Neural progenitor cell (in vitro differentiated cells): ENCODE results near the gene LDB2. TPM values are rescaled to one million over a fixed set of nuclear protein-coding genes. Genes with fewer than 3 reads are reported as not detected.

ENCODE experiments used
- DNase-seq: peaks from one replicate; pipeline ENCODE4 v3.0.0-alpha.2; 2016; ENCODE audit warnings: low spot score
- H2AFZ ChIP-seq: fragments of 200-600 bp; sonication (generic); replicated peaks from 2 replicates; pipeline ENCODE4 v1.6.1; 2016; ENCODE audit warnings: antibody characterized with exemption
- H3F3A ChIP-seq: fragments of 200-600 bp; sonication (generic); 2 replicates; pipeline ENCODE4 v1.6.1; 2016; ENCODE audit warnings: antibody characterized with exemption, low read depth
- H3K27ac ChIP-seq: fragments of 200-600 bp; sonication (generic); 2 replicates; pipeline ENCODE4 v1.5.1; 2016; ENCODE audit warnings: mild to moderate bottlenecking
- H3K27me3 ChIP-seq: fragments of 200-600 bp; sonication (generic); 2 replicates; pipeline ENCODE4 v1.6.1; 2016; ENCODE audit warnings: mild to moderate bottlenecking, moderate library complexity
- H3K36me3 ChIP-seq: fragments of 200-600 bp; sonication (generic); 2 replicates; pipeline ENCODE4 v1.5.1; 2016
- H3K4me1 ChIP-seq: fragments of 200-600 bp; sonication (generic); 2 replicates; pipeline ENCODE4 v1.6.1; 2016; ENCODE audit warnings: mixed run types
- H3K4me2 ChIP-seq: fragments of 200-600 bp; sonication (generic); 2 replicates; pipeline ENCODE4 v1.6.1; 2016
- H3K4me3 ChIP-seq: fragments of 200-600 bp; sonication (generic); 2 replicates; pipeline ENCODE4 v1.5.1; 2016
- H3K79me2 ChIP-seq: fragments of 200-600 bp; sonication (generic); 2 replicates; pipeline ENCODE4 v1.6.1; 2016; ENCODE audit warnings: low read depth
- H3K9ac ChIP-seq: fragments of 200-600 bp; sonication (generic); 2 replicates; pipeline ENCODE4 v1.6.1; 2016
- H3K9me3 ChIP-seq: fragments of 200-600 bp; sonication (generic); 2 replicates; pipeline ENCODE4 v1.5.1; 2016; ENCODE audit warnings: low read depth
- H4K20me1 ChIP-seq: fragments of 200-600 bp; sonication (generic); 2 replicates; pipeline ENCODE4 v1.6.1; 2016; ENCODE audit warnings: low read depth
- H3K27ac Mint-ChIP-seq: 3 replicates; pipeline ENCODE4 v1.8.0; 2021; ENCODE audit warnings: mixed read lengths
- H3K27me3 Mint-ChIP-seq: 2 replicates; pipeline ENCODE4 v1.8.0; 2022; ENCODE audit warnings: low read depth, mild to moderate bottlenecking, inconsistent platforms, moderate library complexity, mixed read lengths; ENCODE audit not compliant: insufficient read depth
- H3K36me3 Mint-ChIP-seq: 3 replicates; pipeline ENCODE4 v1.8.0; 2021; ENCODE audit warnings: mixed read lengths
- H3K4me1 Mint-ChIP-seq: 3 replicates; pipeline ENCODE4 v1.8.0; 2021; ENCODE audit warnings: mixed read lengths
- H3K4me3 Mint-ChIP-seq: 3 replicates; pipeline ENCODE4 v1.8.0; 2021; ENCODE audit warnings: mild to moderate bottlenecking, moderate library complexity, mixed read lengths
- H3K9me3 Mint-ChIP-seq: 3 replicates; pipeline ENCODE4 v1.8.0; 2020; ENCODE audit warnings: mixed read lengths
- EZH2 ChIP-seq: fragments of 200-600 bp; sonication (generic); IDR thresholded peaks from 2 replicates; pipeline ENCODE4 v1.6.1; 2017; ENCODE audit warnings: antibody characterized with exemption, mild to moderate bottlenecking, moderate library complexity
- EZH2phosphoT487 ChIP-seq: fragments of 200-600 bp; sonication (generic); IDR thresholded peaks from 2 replicates; pipeline ENCODE4 v1.6.1; 2017; ENCODE audit warnings: antibody characterized with exemption
- total RNA-seq: library from RNA; depleted of rRNA; stranded (reverse); fragments of >200 nt; gene quantifications from 2 replicates; pipeline ENCODE4 v1.2.3, GENCODE V29; 2015; ENCODE audit warnings: low replicate concordance
- TF ChIP-seq, protein P1 (sequence below): fragments of 200-600 bp; sonication (generic); IDR thresholded peaks from 2 replicates; pipeline ENCODE4 v1.5.1; 2017; ENCODE audit warnings: antibody characterized with exemption, mild to moderate bottlenecking

The LDB2 gene
- total RNA-seq, 1 donor from 2014 or later = 24.3 TPM

DNA sequence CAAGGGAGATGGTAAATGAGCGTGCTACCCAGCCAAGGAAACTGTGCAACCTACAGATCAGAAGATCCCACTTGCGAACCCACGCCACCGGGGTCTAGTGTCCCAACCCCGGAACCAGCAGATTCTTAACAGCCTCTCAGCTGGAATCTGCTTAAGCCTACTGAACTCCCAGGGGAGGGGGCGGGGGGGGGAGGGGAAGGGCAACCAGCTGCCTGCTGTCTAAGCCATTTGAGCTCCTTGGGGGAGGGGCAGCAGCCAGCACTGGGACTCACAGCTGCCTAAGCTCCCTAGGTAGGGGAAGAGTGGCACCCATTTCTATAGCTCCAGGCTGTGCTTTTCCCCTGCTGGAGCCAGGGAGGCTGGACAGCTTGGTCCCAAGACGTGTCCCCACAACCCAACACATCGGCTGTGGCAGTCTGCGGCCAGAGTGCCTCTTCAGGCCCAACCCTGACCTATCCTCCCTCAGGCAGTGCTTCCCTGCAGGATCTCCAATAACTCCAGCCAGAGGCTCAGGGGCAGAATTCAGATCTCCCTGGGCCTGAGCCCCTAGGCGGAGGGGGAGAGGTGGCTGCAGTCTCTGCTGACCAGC lies 289.2 kb downstream of the LDB2 start:
- no peak overlapping the region for H3K9ac ChIP-seq
- Mint-ChIP-seq H3K4me3 (no peak overlapping the region), H3K27me3 (no peaks in the 10 kb centered on the region), H3K27ac (no peak overlapping the region), H3K36me3 (peaks cover 15% of the 10 kb centered on the region), H3K9me3 (peaks cover 49% of the 10 kb centered on the region), H3K4me1 (peaks cover 14% of the 10 kb centered on the region)
- peak overlapping the region; percentile 13 for H3K4me2 ChIP-seq
- H3K36me3 ChIP-seq = no peaks in the 10 kb centered on the region
- H3K4me1 ChIP-seq = no peaks in the 10 kb centered on the region
- TF ChIP-seq EZH2phosphoT487 (no peak), EZH2 (no peak)
- TF ChIP-seq, protein P1, sequence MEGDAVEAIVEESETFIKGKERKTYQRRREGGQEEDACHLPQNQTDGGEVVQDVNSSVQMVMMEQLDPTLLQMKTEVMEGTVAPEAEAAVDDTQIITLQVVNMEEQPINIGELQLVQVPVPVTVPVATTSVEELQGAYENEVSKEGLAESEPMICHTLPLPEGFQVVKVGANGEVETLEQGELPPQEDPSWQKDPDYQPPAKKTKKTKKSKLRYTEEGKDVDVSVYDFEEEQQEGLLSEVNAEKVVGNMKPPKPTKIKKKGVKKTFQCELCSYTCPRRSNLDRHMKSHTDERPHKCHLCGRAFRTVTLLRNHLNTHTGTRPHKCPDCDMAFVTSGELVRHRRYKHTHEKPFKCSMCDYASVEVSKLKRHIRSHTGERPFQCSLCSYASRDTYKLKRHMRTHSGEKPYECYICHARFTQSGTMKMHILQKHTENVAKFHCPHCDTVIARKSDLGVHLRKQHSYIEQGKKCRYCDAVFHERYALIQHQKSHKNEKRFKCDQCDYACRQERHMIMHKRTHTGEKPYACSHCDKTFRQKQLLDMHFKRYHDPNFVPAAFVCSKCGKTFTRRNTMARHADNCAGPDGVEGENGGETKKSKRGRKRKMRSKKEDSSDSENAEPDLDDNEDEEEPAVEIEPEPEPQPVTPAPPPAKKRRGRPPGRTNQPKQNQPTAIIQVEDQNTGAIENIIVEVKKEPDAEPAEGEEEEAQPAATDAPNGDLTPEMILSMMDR = no peak
- H3K27me3 ChIP-seq = no peaks in the 10 kb centered on the region
- no peak overlapping the region for H3K4me3 ChIP-seq
- H3K9me3 ChIP-seq = no peaks in the 10 kb centered on the region
- H4K20me1 ChIP-seq = no peaks in the 10 kb centered on the region
- no peak overlapping the region for H3K27ac ChIP-seq
- peak; percentile 37 for DNase-seq
- no peaks in the 10 kb centered on the region for H3F3A ChIP-seq
- H3K79me2 ChIP-seq = no peaks in the 10 kb centered on the region
- no peak overlapping the region for H2AFZ ChIP-seq

DNA sequence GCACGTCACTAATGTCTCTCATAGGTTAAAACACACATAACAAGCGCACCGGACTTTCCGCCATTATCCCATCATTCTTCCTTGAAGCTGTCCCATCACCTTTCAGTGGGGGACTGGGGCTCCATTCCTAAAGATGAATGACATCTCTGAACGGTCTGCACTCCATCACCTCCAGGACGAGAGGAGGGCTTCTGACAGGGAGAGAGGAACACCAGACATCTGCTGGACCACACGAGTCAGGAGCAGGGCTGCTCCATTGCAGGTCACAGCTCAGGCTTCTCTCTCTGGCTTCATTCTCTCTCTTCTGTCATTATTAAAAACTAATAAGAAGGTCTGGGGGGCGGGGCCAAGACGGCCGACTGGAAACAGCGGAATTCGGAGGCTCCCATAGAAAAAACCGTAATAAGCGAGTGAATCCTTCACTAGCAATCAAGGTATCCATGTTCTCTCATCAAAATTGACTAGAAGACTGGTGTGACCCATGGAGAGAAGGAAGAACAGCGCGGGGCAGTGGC lies 289.8 kb downstream of the LDB2 start:
- H3K9me3 ChIP-seq = no peaks in the 10 kb centered on the region
- no peaks in the 10 kb centered on the region for H3F3A ChIP-seq
- Mint-ChIP-seq H3K4me3 (no peak overlapping the region), H3K36me3 (peaks cover 15% of the 10 kb centered on the region), H3K4me1 (peaks cover 14% of the 10 kb centered on the region), H3K27ac (no peak overlapping the region), H3K9me3 (peaks cover 45% of the 10 kb centered on the region), H3K27me3 (no peaks in the 10 kb centered on the region)
- no peak overlapping the region for H3K9ac ChIP-seq
- no peaks in the 10 kb centered on the region for H3K79me2 ChIP-seq
- no peaks in the 10 kb centered on the region for H3K4me1 ChIP-seq
- H3K36me3 ChIP-seq = no peaks in the 10 kb centered on the region
- no peak for DNase-seq
- no peak overlapping the region for H2AFZ ChIP-seq
- H4K20me1 ChIP-seq = no peaks in the 10 kb centered on the region
- TF ChIP-seq EZH2phosphoT487 (no peak), EZH2 (no peak)
- TF ChIP-seq, protein P1 = no peak
- no peak overlapping the region for H3K27ac ChIP-seq
- no peak overlapping the region for H3K4me2 ChIP-seq
- no peak overlapping the region for H3K4me3 ChIP-seq
- no peaks in the 10 kb centered on the region for H3K27me3 ChIP-seq

DNA sequence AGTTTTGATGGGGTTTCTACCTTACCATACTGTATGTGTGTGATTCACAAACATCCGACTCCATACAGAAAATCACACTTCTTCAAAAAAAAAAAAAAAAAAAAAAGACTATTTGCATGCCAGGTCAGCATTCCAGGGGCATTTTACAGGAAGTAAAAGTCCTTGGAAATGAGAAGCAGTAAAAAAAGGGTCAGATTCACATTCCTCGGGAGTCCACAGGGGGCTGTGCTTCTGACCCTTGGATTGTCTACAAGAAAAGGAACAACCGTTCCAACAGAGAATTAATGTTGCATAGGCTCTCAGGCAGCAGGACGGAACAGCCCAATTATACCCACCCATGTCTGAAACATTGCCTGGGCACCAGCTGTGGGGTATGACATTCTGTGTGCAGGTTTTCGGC lies 290.3 kb downstream of the LDB2 start:
- Histone ChIP-seq H3K4me2 (no peak overlapping the region), H3K27me3 (no peaks in the 10 kb centered on the region), H3K4me3 (no peak overlapping the region), H2AFZ (no peak overlapping the region), H3K36me3 (no peaks in the 10 kb centered on the region), H3K9me3 (no peaks in the 10 kb centered on the region), H3K4me1 (no peaks in the 10 kb centered on the region), H3F3A (no peaks in the 10 kb centered on the region), H4K20me1 (no peaks in the 10 kb centered on the region), H3K27ac (no peak overlapping the region), H3K9ac (no peak overlapping the region), H3K79me2 (no peaks in the 10 kb centered on the region)
- no peak for DNase-seq
- H3K27me3 Mint-ChIP-seq = no peaks in the 10 kb centered on the region
- H3K4me3 Mint-ChIP-seq = no peak overlapping the region
- TF ChIP-seq, protein P1 = no peak
- TF ChIP-seq EZH2 (no peak), EZH2phosphoT487 (no peak)
- peaks cover 14% of the 10 kb centered on the region for H3K4me1 Mint-ChIP-seq
- peaks cover 12% of the 10 kb centered on the region for H3K36me3 Mint-ChIP-seq
- peaks cover 39% of the 10 kb centered on the region for H3K9me3 Mint-ChIP-seq
- H3K27ac Mint-ChIP-seq = no peak overlapping the region
